CD8-positive, alpha-beta memory T cell (primary cell): ENCODE results near the gene KDF1. TPM values are rescaled to one million over a fixed set of nuclear protein-coding genes. Genes with fewer than 3 reads are reported as not detected.
"Not testable (repeated sequence)": the region's sequence is repeated elsewhere in the genome, so short reads cannot be mapped to it uniquely, and the experiment has no call there.

Experiments used
- CTCF ChIA-PET: fragments of 350-600 bp; sonication (Branson Sonifier 250); formaldehyde crosslinking; loops from one replicate; lab custom pipeline; 2021; ENCODE audit warnings: antibody characterized with exemption; lab: Charles Lee
- POLR2A ChIA-PET: fragments of 350-600 bp; sonication (Branson Sonifier 250); formaldehyde crosslinking; loops from one replicate; lab custom pipeline; 2021; ENCODE audit warnings: antibody characterized with exemption; lab: Charles Lee
- DNase-seq, 5 donors: peaks; one replicate each; pipeline versions ENCODE4 v3.0.0 to v3.0.0-alpha.2; 2020 to 2022; ENCODE audit warnings: mixed read lengths in 1 of 5
- H3K27ac ChIP-seq: one replicate; pipeline ENCODE4 v1.7.0; 2013; ENCODE audit warnings: low read depth, mild to moderate bottlenecking, low read length, moderate library complexity
- H3K27me3 ChIP-seq: 2 replicates; pipeline ENCODE4 v1.7.0; 2013; ENCODE audit warnings: low read length, mild to moderate bottlenecking; ENCODE audit not compliant: insufficient read depth, poor library complexity, severe bottlenecking
- H3K36me3 ChIP-seq: 2 replicates; pipeline ENCODE4 v1.7.0; 2013; ENCODE audit warnings: mild to moderate bottlenecking, low read length, moderate library complexity; ENCODE audit not compliant: insufficient read depth
- H3K4me1 ChIP-seq: 2 replicates; pipeline ENCODE4 v1.7.0; 2013; ENCODE audit warnings: mild to moderate bottlenecking, low read length, moderate library complexity; ENCODE audit not compliant: insufficient read depth
- H3K4me3 ChIP-seq: 2 replicates; pipeline ENCODE4 v1.7.0; 2013; ENCODE audit warnings: mild to moderate bottlenecking, low read length
- H3K9me3 ChIP-seq: 2 replicates; pipeline ENCODE4 v1.7.0; 2013; ENCODE audit warnings: mild to moderate bottlenecking, low read length
- H3K27ac Mint-ChIP-seq, 8 donors: one replicate each; pipeline ENCODE4 v1.8.0; 2020 to 2021; ENCODE audit warnings: mixed read lengths in 8 of 8, mild to moderate bottlenecking in 6 of 8, inconsistent platforms in 3 of 8, moderate library complexity in 3 of 8
- H3K27me3 Mint-ChIP-seq, 2 donors: one replicate each; pipeline ENCODE4 v1.8.0; 2020 to 2021; ENCODE audit warnings: mixed read lengths in 2 of 2, mild to moderate bottlenecking in 1 of 2, moderate library complexity in 1 of 2
- H3K36me3 Mint-ChIP-seq, 3 donors: one replicate each; pipeline ENCODE4 v1.8.0; 2020 to 2021; ENCODE audit warnings: mixed read lengths in 3 of 3, inconsistent platforms in 1 of 3, mild to moderate bottlenecking in 1 of 3
- H3K4me1 Mint-ChIP-seq, 3 donors: one replicate each; pipeline ENCODE4 v1.8.0; 2020 to 2021; ENCODE audit warnings: mixed read lengths in 3 of 3, inconsistent platforms in 1 of 3, mild to moderate bottlenecking in 1 of 3
- H3K4me3 Mint-ChIP-seq, 7 donors: one replicate each; pipeline ENCODE4 v1.8.0; 2020 to 2021; ENCODE audit warnings: mixed read lengths in 7 of 7, mild to moderate bottlenecking in 6 of 7, moderate library complexity in 4 of 7, inconsistent platforms in 2 of 7
- H3K9me3 Mint-ChIP-seq, 5 donors: one replicate each; pipeline ENCODE4 v1.8.0; 2020 to 2022; ENCODE audit warnings: mixed read lengths in 5 of 5, mild to moderate bottlenecking in 3 of 5, moderate library complexity in 2 of 5, inconsistent platforms in 1 of 5
- polyA plus RNA-seq: library from polyadenylated mRNA; unstranded; fragments of 300-500 nt; fragmentation: Illumina TruSeq; gene quantifications from one replicate; pipeline ENCODE4 v1.2.3, GENCODE V29; 2021
- total RNA-seq, 2 experiments: library from RNA; stranded (reverse); gene quantifications; one replicate each; pipeline ENCODE4 v1.2.3, GENCODE V29; 2021

Gene KDF1
- total and polyA plus RNA-seq, 3 experiments from 2014 or later = 0.24 to 4.6 (median 0.39) TPM

DNA sequence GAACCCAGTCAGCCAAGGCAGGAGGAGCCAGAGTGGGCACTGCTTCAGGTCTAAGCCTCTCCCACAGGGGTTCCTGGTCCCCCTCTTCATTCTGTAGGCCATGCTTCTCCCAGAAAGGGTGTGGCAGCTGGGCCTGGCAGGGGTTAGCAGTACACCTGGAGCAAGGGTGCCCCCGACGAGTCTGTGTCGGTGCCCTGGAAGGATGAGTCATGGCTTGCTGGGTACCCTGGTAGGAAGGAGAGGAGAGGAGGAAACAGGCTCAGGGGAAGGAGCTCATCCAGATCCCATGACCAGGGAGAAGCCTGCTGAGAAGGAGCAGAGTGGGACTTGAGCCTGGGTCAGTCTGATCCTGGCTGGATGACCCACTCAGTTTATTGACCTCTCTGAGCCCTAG, 10.3 kb downstream of the KDF1 start:
- CTCF ChIA-PET = no interaction called here

DNA sequence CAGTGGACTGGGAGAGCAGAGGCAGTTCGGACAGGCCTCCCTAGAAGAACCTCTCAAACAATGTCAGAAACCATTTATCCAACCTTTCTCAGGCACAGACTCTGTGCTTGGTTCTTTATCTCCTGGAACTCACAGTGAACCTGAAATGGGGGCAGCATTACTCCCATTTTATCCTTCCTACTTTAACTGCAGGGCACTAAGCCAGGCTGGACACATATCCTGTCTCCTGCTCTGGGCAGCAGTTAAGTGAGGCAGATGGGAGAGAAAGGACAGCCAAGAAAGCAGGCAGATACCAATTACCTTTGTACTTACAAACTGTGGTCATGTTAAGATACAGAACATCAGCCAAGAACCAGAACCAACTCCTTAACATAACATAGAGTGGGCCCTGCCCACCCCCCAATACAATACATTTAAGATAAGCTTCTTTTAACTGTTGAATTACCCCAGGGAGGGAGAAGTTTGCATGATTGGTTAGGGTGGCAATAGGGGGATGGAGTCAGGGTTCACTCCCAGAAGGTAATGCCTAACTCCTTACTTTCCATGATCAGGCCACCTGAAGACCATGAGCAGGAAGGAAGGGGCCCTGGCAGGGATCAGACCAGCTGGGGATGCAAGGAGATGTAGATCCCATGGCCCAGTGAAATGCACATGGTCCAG, 10.9 kb downstream of the KDF1 start:
- no peaks in the 10 kb centered on the region for H3K4me1 ChIP-seq
- H3K9me3 ChIP-seq = no peaks in the 10 kb centered on the region
- H3K4me3 ChIP-seq = no peak overlapping the region
- Mint-ChIP-seq H3K4me1 (no peaks in the 10 kb centered on the region), H3K4me3 (no peak overlapping the region), H3K9me3 (no peaks in the 10 kb centered on the region), H3K36me3 (peaks cover 9 to 56% (median 12%) of the 10 kb centered on the region in 3 donors), H3K27ac (peak overlapping the region in 3 of 8 donors; percentile 8 to 55 (median 51)), H3K27me3 (peaks cover 0 to 4% of the 10 kb centered on the region in 2 donors)
- no peak overlapping the region for H3K27ac ChIP-seq
- DNase-seq = no peak
- peaks cover 4% of the 10 kb centered on the region for H3K36me3 ChIP-seq
- POLR2A ChIA-PET = interaction anchor here (0.9 kb wide), 1 partner anchor 10 kb away, joined by 3 read pairs; no protein-coding TSS in a partner anchor
- CTCF ChIA-PET = no interaction called here
- no peaks in the 10 kb centered on the region for H3K27me3 ChIP-seq

More for the DNA sequence above, 10.3 kb downstream of the KDF1 start:
- no peaks in the 10 kb centered on the region for H3K27me3 ChIP-seq
- H3K27ac ChIP-seq = no peak overlapping the region
- H3K4me3 ChIP-seq = no peak overlapping the region
- POLR2A ChIA-PET = interaction anchor here (0.9 kb wide), 1 partner anchor 9 kb away, joined by 3 read pairs; no protein-coding TSS in a partner anchor
- H3K9me3 ChIP-seq = no peaks in the 10 kb centered on the region
- peaks cover 4% of the 10 kb centered on the region for H3K36me3 ChIP-seq
- DNase-seq = no peak
- Mint-ChIP-seq H3K27ac (peak overlapping the region in 1 of 8 donors; percentile 81), H3K27me3 (peaks cover 0 to 4% of the 10 kb centered on the region in 2 donors), H3K9me3 (no peaks in the 10 kb centered on the region), H3K4me1 (no peaks in the 10 kb centered on the region), H3K4me3 (no peak overlapping the region), H3K36me3 (peaks cover 8 to 51% (median 12%) of the 10 kb centered on the region in 3 donors)
- no peaks in the 10 kb centered on the region for H3K4me1 ChIP-seq

DNA sequence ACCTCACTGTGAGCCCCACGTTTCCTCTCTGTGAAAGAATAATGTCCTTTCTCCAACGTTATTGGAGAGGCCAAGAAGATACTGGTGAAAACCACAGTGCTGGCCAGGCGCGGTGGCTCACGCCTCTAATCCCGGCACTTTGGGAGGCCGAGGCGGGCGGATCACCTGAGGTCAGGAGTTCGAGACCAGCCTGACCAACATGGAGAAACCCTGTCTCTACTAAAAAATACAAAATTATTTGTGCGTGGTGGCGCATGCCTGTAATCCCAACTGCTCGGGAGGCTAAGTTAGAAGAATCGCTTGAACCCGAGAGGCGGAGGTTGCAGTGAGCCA, 11.6 kb downstream of the KDF1 start:
- H3K27me3 Mint-ChIP-seq, H3K9me3 ChIP-seq, H3K4me1 Mint-ChIP-seq, DNase-seq, H3K27me3 ChIP-seq, H3K4me1 ChIP-seq, H3K9me3 Mint-ChIP-seq, H3K27ac ChIP-seq, POLR2A ChIA-PET, H3K4me3 Mint-ChIP-seq, H3K36me3 ChIP-seq, CTCF ChIA-PET, H3K4me3 ChIP-seq: not testable (repeated sequence)
- Mint-ChIP-seq H3K36me3 (peaks cover 9 to 61% (median 12%) of the 10 kb centered on the region in 3 donors), H3K27ac (peak overlapping the region in 1 of 8 donors; percentile 82)

- no peaks in the 10 kb centered on the region for H3K27me3 ChIP-seq
- peaks cover 26% of the 10 kb centered on the region for H3K36me3 ChIP-seq
- no peaks in the 10 kb centered on the region for H3K4me1 Mint-ChIP-seq
- no peak for DNase-seq
- no peaks in the 10 kb centered on the region for H3K9me3 Mint-ChIP-seq
- no peak overlapping the region for H3K4me3 Mint-ChIP-seq
- ChIA-PET CTCF (no interaction called here), POLR2A (no interaction called here)
- H3K4me3 ChIP-seq = no peak overlapping the region
- no peak overlapping the region for H3K27ac Mint-ChIP-seq
- H3K27ac ChIP-seq = no peak overlapping the region
- no peaks in the 10 kb centered on the region for H3K9me3 ChIP-seq
- peaks cover 9 to 73% (median 15%) of the 10 kb centered on the region in 3 donors for H3K36me3 Mint-ChIP-seq
- H3K4me1 ChIP-seq = no peaks in the 10 kb centered on the region
- no peaks in the 10 kb centered on the region for H3K27me3 Mint-ChIP-seq
Measured at GRCh38 chr1:26946270-26946669, 14.0 kb downstream of the KDF1 start.

- no peaks in the 10 kb centered on the region for H3K27me3 ChIP-seq
- H3K27ac ChIP-seq = no peak overlapping the region
- H3K4me1 Mint-ChIP-seq = no peaks in the 10 kb centered on the region
- H3K4me1 ChIP-seq = no peaks in the 10 kb centered on the region
- POLR2A ChIA-PET = no interaction called here
- peaks cover 28% of the 10 kb centered on the region for H3K36me3 ChIP-seq
- CTCF ChIA-PET = no interaction called here
- DNase-seq = no peak
- no peak overlapping the region for H3K4me3 Mint-ChIP-seq
- H3K36me3 Mint-ChIP-seq = peaks cover 9 to 73% (median 15%) of the 10 kb centered on the region in 3 donors
- no peak overlapping the region for H3K4me3 ChIP-seq
- H3K9me3 Mint-ChIP-seq = no peaks in the 10 kb centered on the region
- no peaks in the 10 kb centered on the region for H3K9me3 ChIP-seq
- H3K27me3 Mint-ChIP-seq = no peaks in the 10 kb centered on the region
- no peak overlapping the region for H3K27ac Mint-ChIP-seq
Measured at GRCh38 chr1:26945728-26946127, 14.5 kb downstream of the KDF1 start.

DNA sequence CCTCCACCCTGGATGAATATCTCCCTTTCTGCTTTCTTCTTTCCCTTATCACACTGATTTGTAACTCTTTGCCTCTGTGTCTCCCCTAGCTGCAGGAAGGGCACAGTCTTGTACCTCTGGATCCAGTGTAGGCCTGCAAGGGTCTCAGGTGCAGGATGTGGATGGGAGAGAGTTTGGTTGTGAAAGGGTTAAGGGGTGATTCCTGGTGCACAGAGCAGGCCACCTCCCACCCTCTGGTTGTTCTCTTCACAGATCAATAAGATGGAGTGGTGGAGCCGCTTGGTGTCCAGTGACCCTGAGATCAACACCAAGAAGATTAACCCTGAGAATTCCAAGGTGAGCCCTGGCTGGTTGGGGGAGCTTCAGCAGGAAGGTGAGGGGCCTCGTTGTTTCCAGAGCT, 15.1 kb downstream of the KDF1 start:
- Mint-ChIP-seq H3K4me3 (no peak overlapping the region), H3K9me3 (no peaks in the 10 kb centered on the region), H3K27me3 (no peaks in the 10 kb centered on the region), H3K36me3 (peaks cover 9 to 70% (median 15%) of the 10 kb centered on the region in 3 donors), H3K4me1 (no peaks in the 10 kb centered on the region), H3K27ac (peak overlapping the region in 1 of 8 donors; percentile 76)
- Histone ChIP-seq H3K9me3 (no peaks in the 10 kb centered on the region), H3K27ac (no peak overlapping the region), H3K36me3 (peaks cover 28% of the 10 kb centered on the region), H3K4me1 (no peaks in the 10 kb centered on the region), H3K27me3 (no peaks in the 10 kb centered on the region), H3K4me3 (no peak overlapping the region)
- CTCF ChIA-PET = no interaction called here
- no peak for DNase-seq
- POLR2A ChIA-PET = no interaction called here

DNA sequence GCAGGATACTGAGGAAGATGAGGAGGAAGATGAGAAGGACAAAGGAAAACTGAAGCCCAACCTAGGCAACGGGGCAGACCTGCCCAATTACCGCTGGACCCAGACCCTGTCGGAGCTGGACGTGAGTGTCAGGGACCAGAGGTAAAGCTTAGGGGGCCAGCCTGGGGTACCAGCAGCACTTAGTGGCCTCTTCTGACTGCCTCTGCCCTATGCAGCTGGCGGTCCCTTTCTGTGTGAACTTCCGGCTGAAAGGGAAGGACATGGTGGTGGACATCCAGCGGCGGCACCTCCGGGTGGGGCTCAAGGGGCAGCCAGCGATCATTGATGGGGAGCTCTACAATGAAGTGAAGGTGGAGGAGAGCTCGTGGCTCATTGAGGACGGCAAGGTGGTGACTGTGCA, 17.6 kb downstream of the KDF1 start:
- peaks cover 27% of the 10 kb centered on the region for H3K36me3 ChIP-seq
- Mint-ChIP-seq H3K9me3 (no peaks in the 10 kb centered on the region), H3K36me3 (peaks cover 9 to 69% (median 12%) of the 10 kb centered on the region in 3 donors), H3K27ac (peak overlapping the region in 2 of 8 donors; percentile 47 to 63), H3K27me3 (no peaks in the 10 kb centered on the region), H3K4me1 (no peaks in the 10 kb centered on the region), H3K4me3 (no peak overlapping the region)
- H3K27ac ChIP-seq = no peak overlapping the region
- no peaks in the 10 kb centered on the region for H3K27me3 ChIP-seq
- POLR2A ChIA-PET = no interaction called here
- H3K4me1 ChIP-seq = no peaks in the 10 kb centered on the region
- no peaks in the 10 kb centered on the region for H3K9me3 ChIP-seq
- CTCF ChIA-PET = interaction anchor here (0.6 kb wide), 1 partner anchor 902 kb away, joined by 4 read pairs; no protein-coding TSS in a partner anchor
- DNase-seq = no peak
- no peak overlapping the region for H3K4me3 ChIP-seq

DNA sequence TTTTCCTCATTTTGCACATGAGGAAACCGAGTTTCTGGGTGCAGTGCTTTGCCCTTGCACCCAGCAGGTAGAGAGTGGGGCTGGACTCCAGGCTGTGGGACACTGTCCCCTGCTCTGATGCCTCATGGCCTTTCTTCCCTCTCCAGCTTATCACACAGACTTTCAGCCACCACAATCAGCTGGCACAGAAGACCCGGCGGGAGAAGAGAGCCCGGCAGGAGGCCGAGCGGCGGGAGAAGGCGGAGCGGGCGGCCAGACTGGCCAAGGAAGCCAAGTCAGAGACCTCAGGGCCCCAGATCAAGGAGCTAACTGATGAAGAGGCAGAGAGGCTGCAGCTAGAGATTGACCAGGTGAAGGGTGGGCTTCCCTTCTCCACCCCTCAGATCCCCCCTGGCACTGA, 19.0 kb downstream of the KDF1 start:
- Histone ChIP-seq H3K27ac (no peak overlapping the region), H3K9me3 (no peaks in the 10 kb centered on the region), H3K4me3 (no peak overlapping the region), H3K4me1 (no peaks in the 10 kb centered on the region), H3K27me3 (no peaks in the 10 kb centered on the region), H3K36me3 (peaks cover 27% of the 10 kb centered on the region)
- Mint-ChIP-seq H3K4me1 (no peaks in the 10 kb centered on the region), H3K27me3 (no peaks in the 10 kb centered on the region), H3K27ac (peak overlapping the region in 2 of 8 donors; percentile 29 to 66), H3K9me3 (no peaks in the 10 kb centered on the region), H3K4me3 (no peak overlapping the region), H3K36me3 (peaks cover 9 to 70% (median 10%) of the 10 kb centered on the region in 3 donors)
- ChIA-PET CTCF (no interaction called here), POLR2A (no interaction called here)
- DNase-seq = no peak
